GOT3 (cell line): ENCODE measurements around the gene SHISAL2A.
"Not testable (repeated sequence)": the region's sequence is repeated elsewhere in the genome, so short reads cannot be mapped to it uniquely, and the experiment has no call there.

Source experiments
- DNase-seq: peaks from one replicate; lab custom pipeline; 2025; ENCODE audit warnings: mixed read lengths; lab: John Stamatoyannopoulos, UW

SHISAL2A gene

DNA sequence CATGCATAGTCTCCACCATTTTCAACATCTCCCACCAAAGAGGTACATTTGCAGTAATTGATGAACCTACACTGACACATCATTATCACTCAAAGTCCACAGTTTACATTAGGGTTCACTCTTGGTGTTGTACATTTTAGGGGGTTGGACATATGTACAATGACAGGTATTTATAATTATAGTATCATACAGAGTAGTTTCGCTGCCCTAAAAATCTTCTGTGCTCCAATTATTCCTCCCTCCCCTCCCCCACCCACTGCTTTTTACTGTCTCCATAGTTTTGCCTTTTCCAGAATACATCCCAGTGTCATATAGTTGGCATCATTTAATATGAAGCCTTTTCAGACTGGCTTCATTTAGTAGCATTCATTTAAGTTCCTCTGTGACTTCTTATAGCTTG lies 51.6 kb downstream of the SHISAL2A start:
- no peak for DNase-seq

DNA sequence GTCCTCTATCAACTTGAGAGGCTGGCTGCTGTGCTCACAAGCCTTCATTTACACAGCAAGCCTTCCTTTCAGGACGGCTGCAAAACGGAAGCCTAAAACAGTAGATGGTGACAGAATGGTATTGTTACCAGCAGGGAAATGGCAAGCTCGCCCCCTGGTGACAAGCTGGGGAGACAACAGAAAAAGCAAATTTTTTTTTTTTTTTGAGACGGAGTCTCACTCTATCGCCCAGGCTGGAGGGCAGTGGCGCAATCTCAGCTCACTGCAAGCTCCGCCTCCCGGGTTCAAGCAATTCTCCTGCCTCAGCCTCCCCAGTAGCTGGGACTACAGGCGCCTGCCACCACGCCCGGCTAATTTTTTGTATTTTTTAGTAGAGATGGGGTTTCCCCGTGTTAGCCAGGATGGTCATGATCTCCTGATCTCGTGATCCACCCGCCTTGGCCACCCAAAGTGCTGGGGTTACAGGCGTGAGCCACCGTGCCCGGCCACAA lies 53.3 kb downstream of the SHISAL2A start:
- not testable (repeated sequence) for DNase-seq

DNA sequence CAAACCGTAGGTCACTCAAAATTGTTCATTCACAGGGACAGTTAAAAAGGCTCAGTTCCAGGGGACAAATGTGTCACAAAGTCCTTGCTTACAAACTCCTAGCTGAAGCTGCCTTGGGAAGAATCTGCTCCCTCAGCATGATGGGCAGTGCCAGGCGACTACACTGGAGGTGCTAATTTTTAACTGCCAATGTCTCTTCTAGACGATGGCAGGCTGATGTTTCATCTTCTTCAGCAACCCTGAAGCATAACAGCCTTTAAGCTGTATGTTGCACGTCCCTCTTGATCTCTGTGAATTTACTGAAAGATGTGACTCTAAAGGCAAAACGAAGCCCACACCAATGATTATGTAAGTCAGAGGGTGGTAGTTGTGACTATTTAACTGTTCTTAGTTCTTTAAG lies 53.9 kb downstream of the SHISAL2A start:
- DNase-seq: no peak

DNA sequence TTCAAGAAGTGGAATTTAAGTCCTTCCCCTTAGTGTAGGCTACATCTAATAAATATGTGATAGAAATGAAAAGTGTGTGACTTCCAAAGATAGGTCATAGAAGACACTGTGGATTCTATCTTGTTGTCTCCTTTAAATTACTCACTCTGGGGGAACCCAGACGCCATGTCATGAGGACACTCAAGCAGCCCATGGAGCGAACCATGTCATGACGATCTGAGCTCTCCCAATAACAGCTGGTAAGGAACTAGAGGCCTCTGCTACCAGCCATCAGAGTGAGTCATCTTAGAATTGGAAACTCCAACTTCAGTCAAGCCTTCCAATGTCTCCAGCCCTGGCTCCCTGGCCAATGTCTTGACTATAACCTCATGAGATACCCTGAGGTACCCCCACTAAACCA lies 58.9 kb downstream of the SHISAL2A start:
- DNase-seq: no peak

DNA sequence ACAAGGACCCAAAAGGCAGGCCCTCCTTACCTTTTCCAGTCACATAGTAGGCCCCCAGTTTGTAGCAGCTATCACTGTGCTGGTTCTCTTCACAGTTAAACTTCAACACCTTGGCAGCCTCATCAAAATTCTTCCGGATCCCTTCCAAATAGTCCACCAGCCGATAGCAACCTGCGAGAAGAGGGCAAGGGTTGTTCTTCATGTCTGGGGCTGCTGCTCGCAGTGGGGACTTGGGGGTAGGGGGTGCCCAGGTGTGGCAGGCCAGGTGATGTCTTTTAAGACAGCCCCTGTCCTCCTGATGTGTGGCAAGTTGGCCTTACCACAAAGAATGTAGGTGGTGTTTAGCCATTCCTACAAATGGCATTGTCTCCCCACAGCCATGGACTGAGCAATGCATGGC lies 59.7 kb downstream of the SHISAL2A start:
- no peak for DNase-seq

DNA sequence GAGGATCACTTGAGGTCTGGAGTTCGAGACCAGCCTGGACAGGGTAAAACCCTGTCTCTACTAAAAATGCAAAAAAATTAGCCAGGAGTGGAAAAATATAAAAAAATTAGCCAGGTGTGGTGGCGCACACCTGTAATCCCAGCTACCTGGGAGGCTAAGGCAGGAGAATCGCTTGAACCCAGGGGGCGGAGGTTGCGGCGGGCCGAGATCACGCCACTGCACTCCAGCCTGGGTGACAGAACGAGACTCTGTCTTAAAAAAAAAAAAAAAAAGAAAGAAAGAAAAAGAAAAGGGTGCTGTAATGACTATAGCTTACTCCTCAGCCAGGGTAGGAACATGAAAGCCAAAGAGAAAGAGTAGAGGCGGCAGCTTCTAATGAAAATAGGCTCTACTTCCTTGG lies 60.4 kb downstream of the SHISAL2A start:
- not testable (repeated sequence) for DNase-seq

DNA sequence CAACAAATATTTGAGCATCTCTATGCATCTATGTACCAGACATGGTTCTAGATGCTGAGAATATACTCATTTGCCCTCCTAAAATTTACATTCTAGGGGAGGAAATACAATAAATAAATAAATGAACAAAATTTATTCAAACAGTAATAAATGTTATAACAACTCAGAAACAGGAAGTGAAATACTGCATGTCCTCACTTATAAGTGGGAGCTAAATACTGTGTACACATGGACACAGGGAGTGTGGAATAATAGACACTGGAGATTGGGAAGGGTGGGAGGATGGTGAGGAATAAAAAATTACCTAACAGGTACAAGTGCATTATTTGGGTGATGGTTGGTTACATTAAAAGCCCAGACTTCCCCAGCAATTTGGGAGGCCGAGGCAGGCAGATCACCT lies 60.9 kb downstream of the SHISAL2A start:
- DNase-seq: no peak

DNA sequence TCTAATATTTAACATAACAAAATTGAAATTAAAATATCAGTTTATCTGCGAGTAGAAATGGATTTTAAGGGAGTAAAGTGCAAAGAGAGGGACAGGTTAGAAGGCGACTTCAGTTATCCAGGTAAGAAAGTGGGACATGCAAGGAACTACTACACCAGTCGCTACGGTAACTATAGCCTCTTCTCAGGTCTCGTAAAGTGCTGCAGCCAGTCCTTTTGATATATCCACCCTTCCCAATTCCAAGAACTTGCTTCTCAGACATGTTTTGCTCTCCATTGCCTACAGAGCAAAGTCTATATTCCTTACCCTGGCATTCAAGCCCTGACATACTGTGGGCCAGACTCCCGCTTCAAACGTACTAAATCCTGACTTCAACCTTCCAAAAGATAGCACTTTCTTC lies 62.7 kb downstream of the SHISAL2A start:
- DNase-seq: no peak

DNA sequence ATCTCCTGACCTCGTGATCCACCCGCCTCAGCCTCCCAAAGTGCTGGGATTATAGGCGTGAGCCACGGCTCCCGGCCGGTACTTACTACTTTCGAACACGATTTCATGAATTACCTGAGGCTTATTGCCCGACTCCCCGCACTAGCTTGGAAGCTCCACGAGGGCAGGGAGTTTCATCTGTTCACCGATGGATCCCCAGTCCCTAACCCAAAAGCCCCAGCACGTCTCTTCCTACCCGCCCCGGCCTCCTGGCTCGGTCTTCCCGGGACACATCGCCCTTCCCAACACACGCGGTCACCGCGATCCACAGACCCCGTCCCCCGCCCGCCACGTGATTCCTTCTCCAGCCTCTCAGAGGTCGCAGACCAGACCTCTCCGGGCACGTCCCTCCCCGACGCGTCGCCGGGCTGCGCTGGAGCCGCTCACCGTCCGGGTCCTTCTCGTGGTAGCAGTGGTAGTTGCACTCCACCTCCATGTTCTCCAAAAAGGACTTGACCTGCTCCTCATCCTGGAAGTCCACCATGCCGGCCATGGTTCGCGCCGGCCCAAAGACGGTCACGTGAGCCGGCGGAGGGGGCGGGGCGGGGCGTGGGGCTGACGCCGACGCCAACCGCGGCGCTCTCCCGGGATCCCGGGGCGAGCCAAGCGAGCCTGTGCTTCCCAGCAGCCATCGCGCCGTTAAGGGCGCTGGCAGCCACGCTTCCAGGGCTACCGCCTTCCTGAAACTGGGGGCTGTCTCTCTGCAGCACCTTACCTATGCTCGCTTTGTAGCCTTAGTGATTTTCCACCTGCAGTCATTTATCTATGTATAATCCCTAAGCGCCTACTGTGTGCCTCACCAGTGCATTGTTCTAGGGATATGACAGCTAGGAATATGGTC lies 65.1 kb downstream of the SHISAL2A start, which contains the start of gene COA7:
Gene COA7, minus strand, starts transcription at position 553 of the 880 bp plus-strand sequence. Its CDS starts 21 bp downstream, at position 532.
- DNase-seq: peak; percentile 45

DNA sequence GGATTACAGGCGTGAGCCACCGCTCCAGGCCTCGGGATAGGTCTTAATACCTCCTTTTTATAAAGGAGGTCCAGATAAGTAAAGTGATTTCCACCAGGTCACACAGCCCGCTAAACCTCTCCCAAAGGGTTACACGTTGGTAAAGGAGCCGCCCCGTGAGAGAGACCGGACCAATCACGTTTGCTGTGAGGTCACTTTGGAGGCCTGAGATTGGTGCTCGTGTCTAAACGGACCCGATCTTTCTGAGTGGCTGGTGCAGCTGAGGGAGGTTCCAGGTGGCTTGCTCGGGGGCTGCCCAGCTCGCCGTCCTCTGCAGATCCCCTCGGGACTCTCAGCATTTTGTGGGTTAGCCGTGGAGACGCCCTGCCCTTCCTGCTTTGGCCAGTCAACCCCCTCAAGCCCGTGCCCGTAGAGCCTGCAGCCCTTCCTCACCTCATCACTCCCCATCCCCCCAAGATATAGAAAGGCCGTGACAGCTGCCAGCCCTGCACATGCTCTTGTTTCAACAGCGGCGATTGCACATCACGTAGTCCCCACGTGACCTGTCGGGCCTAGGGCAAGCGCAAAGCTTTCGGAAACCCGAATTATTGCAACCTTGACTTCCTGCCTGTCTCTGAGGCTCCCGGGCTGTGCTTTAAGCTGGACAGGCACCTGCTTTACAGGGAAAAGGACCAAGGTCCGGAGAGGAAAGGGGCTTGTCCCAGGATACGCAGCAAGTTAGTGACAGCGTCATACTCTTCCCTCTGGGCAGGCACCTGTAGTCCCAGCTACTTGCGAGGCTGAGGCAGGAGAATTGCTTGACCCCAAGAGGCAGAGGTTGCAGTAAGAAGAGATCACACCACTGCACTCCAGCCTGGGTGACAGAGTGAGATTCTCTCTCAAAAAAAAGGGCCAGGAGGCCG lies 70.2 kb downstream of the SHISAL2A start:
- no peak for DNase-seq

DNA sequence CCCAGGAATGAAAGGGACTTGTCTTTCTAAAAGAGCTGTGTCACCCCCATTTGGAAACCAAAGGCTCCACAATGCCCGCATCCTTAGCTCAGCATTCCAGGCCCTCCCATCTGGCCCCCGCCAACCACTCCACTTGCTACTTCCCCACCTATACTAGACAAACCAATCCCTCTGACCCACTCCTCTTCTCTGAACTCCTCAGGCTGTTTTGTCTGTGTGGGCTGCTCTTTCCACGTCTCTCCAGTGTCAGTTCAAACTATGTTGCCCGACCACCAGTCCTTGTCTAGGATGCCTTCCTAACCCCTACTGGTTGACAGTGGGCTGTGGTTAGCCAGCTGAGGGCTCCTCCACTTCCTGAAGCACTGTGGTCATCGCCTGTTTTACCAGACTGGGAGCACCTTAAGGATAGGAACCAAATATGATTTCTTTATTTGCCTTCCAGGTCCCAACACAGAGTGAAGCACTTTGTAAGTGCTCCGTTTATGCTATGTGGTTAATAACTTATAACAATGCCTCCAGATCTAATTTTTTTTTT lies 73.2 kb downstream of the SHISAL2A start:
- DNase-seq: no peak
